Superior temporal gyrus (tissue), 1 donor: ENCODE measurements around the gene TP73.

ENCODE experiments used
- DNase-seq: peaks from one replicate; pipeline ENCODE4 v3.0.0-alpha.2; 2016; ENCODE audit errors: extremely low spot score

TP73 gene

DNA sequence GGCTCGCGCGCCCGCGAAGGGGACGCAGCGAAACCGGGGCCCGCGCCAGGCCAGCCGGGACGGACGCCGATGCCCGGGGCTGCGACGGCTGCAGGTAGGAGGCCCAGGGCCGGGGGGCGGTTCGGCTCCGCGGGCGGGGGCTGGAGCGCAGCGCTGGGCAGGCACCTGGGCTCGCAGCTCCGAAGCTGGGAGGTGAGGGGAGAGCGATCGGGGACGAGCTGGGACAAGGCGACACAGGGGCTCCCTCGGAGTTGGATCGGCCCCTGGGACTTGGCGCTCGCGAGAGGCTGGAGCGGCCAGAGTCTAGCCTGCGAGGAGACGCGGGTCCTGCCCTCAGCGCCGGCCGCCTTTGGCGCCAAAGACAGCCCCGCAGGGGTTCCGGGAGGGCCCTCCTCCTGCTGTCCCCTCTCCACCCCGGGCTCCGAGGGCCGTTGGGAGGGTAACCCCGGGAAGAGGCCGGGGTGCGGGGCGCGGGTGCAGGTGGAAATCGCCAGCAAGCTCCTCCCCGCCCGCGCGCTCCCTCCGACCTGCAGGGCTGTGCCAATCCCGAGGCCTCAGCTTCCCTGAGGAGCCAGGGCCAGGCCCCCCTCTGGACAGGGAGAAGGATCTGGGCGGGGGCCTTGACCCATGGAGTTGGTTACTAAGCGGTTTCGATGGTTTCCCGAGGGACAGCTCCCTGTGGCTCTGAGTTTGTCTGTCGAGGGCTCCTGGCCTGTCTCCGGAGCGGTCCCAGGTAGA lies 401 bp downstream of the TP73 start:
- DNase-seq = no peak

DNA sequence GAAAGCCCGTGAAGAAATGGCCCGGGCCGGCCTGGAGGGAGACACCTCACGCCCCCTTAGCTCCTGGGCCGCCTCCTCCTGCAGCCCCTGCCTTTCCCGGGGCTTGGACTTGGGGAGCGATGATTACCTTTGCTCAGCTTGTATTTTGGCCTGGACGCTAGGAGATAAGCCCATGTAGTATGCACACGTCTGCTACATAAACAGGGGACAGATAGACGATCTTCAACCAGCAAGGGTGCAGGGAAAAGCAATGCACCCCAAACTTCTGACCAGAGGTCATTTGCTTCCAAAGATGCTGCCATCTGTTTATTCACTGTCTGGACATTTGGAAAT lies 936 bp downstream of the TP73 start:
- no peak for DNase-seq

DNA sequence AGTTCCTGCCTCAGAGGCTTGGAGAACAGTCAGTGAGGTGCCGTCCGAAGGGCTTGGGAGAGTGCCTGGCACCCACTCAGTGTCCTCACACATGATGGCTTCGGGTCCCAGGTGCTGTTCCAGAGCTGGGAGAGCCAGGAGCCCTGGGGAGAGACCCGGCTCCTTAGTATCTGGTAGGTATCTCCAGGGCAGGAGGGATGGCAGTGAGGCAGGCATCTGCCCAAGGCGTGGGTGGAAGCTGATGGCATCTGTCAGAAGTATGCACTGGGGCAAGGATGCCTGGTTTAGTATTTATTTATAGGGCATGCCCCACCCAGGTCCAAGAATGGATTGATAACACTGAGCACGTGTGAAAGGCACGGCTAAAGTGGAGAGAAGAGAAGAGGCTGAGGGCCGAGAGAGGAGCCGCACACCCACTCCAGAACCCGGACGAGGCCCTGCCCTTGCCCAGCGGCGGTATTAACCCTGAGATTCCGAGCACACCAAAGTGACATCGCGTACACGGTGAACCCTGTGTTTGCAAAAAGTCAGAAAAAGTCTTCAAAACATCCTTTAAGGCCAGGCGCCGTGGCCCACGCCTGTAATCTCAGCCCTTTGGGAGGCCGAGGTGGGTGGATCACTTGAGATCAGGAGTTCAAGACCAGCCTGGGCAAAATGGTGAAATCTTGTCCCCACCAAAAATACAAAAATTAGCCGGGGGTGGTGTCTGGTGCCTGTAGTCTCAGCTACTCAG lies 2.4 kb downstream of the TP73 start:
- DNase-seq = no peak

DNA sequence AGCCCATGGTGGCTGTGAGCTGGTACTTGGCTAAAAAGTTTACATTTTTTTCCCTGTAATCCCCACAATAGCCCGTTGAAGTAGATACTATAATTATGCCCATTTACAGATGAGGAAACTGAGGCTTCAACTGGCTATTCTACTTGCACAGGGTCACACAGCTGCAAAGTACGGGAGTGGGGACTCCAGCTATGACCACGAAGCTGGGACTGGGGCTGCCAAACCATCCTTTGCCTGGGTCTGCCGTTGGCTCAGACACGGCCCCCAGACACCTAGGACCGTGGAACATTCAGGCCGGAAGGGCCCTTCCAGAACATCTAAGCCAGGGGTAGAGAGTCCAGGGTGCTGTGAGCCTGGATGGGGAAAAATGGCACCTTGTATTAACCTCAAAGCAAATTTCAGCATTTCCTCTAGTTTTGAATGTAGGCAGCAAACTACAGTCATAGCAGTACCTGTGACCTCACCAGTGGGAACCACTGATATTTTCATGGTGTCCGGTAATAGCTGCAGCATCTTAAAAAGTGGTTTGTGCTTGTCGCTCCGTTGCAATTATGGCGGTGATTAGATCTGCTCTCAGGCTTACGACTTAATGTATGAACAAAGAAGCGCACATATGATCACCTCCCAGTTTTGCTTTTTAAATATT lies 4.3 kb downstream of the TP73 start:
- no peak for DNase-seq

DNA sequence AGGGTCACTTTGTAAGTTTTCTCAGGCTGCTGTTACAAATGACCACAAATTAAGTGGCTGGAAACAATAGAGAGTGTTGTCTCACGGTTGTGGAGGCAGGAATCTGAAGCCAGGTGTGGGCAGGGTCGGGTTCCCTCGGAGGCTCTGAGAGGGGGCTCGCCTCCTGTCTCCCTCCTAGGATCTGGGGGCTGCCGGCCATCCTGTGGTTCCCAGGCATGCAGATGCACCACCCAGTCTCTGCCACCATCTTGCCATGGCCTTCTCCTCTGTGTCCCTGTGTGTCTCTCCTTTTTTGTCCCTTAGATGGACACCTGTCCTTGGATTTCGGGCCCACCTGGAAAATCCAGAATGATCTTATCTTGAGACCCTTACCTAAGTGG lies 4.8 kb downstream of the TP73 start:
- no peak for DNase-seq

DNA sequence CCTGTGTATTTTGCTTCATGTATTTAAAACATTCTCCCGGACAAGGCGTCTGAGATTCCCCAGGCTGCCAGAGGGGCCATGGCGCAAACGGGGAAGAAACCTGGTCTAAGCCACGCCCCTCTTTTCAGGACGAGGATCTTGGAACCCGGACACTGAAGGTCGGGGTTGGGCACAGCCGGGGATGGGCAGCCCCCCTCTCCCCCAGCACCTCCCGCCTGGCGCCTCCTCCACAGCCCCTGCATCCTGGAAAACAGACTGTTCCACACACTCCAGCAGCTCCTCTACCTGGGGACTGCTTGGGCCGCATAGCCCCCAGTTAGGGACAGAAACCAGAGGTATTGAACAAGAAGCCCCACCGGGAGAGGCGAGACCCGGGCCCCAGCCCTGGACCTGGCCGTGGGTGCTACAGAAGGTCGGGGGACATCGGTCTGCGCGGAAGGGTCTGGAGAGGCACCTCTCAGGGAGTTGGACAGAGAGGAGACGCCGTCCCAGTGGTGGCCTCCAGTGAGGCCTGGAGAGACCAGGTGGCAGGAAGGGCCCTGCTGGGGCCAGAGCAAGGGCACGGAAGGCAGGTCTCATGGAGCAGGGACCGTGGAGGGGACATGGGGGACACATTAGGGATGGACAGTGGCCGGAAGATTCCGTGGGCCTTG lies 5.4 kb downstream of the TP73 start:
- DNase-seq = no peak

DNA sequence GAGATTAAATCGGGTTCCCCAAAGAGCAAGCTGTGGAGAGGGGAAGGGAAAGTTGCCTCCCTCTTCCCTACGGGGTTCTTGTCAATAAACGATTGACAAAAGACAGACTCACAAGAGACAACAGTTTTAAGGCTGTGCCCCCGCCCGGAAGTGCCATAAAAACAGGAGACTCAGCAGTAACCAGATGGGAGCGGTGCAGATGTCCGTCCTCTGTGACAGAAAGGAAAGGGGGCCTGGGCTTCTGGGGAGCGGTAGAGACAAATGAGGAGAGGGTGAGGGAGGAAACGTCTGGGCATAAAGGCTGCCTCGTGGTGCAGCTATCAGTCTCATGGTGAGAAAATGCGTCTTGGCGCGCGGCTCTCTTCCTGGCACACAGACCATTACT lies 5.9 kb downstream of the TP73 start:
- no peak for DNase-seq

DNA sequence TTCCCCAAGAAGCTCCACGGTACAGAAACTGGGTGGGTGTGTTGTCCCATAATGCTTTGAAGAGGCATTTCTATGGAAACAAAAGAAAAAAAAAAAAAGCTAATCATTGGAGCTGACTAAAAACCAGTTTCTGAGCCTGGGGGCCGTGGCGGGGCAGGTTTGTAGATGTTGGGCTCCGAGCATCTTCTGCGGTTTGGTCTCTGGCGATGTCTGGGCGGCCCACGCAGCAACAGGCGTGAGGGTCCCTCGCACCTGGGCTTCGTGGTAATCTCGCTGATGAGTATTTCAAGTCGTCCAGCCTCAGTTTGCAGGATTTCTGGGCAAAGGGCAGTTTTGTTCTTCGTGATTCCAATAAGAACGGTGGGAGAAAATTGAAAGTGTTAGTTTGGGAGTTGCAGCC lies 6.8 kb downstream of the TP73 start:
- DNase-seq = no peak

DNA sequence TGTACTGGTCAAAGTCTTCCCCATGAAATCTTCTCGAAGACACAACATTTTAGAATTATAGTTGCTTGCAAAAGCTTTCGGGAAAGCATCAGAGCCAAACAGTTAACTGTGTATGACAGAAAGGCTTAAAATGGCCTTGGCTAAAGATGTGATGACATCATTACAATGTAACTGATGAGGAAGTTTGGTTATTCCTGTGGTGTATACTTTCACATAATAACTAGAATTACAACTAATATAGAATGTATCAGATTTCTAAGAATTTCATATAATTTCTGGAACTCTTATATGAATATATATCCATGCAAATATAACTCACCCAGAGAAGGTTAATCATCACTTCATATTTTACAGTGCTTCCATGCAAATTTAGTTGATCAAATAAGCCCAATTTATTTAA lies 8.4 kb downstream of the TP73 start:
- no peak for DNase-seq

DNA sequence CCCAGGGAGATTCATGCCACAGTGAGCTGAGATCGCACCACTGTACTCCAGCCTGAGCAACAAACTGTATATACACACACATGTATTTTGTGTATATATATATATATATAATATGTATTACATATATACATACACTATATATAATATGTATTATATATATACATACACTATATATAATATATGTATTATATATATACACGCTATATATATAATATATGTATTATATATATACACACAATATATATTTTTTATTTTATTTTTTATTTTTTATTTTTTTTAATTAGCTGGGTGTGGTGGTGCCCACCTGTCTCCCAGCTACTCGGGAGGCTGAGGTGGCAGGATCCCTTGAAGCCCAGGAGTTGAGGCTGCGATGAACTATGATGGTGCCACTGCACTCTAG lies 9.3 kb downstream of the TP73 start:
- no peak for DNase-seq

DNA sequence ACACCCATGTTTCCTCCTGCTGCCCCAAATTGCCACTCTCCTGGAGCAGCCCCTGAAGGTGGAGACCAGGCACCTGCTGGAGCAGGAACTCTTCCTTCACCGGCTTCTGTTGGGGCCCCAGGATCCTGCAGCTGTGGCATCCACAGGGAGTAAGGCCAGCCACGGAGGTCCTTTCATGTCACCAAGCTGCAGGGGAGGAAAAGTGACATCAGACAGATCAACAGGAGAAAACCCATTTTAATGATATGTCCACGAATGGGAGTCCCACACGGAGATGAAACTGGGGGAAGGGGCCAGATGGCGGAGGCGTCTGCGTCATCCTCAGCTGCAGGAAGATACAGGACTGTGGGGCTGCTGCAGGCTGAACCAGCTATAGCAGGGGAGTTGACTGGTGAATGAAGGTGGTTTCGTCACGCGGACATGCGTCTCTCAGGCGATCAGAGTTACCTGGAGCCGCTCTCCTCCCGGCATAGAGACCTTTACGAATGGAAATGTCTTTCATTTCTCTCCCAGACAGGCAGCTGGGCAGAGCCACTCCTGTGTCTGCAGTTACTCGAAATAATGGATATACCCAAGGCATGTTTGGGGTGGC lies 9.9 kb downstream of the TP73 start:
- DNase-seq = no peak

DNA sequence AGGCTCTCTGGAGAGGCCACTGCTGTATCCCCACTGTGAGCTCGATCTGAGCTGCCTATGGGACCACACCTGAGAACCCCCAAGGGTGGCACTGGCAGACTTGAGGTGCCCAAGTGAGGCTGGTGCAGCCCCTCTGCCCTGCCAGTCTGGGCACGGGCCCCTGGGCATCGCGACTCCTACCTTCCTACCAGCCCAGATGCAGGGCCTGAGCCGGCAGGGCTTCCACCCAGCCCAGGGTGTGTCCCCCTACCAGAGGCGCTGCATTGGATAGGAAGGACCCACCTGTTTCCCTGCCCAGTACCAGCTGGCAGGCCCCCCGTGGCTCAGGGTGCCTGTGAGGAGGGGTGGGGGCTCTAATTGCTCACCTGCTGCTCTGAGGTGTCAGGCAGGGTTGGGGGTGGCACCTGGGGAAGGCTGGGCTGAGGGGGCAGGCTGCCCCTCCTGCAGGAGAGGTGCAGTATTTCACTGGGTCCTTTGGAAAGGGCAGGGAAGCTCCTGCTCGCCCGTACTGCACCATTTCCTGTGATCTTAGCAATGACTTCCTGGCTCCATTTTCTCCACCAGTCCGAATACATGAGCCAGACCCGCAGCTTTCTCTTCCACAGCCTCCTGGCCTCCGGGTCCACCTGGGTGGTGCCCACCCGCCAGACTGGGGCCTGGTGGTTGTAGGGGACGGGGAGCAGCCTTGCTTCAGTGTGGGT lies 11.8 kb downstream of the TP73 start:
- DNase-seq = no peak

DNA sequence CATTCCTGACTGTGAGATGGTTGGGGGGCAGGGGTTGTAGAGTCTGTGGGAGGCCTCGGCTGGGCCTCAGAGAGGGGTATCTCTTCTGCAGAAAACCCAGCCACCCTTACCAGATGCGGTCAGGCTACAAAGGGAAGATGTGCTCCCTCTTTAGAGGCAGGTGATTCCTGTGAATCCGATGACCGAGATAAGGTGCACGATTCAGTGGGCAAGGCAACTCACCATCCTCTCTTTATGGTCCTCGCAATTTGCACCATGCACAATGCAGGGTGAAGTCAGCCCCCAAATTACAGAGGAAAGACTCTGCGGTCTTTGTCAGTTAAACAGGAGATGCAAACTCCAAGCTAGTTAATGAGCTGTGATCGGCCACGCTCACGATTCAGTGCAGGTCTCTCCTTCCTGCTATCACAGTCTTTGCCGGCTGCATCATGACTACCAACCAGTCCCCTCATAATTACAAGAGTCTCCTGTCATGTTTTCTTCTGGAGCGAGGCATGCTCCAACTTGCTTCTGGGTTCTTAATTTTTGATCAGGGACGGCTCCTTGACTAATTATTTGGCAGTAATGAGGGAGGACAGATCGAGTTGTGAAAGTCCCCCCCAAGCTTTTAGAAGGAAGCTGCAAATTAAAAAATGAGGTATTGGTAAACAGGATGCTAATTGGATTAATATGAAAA lies 12.5 kb downstream of the TP73 start:
- no peak for DNase-seq

DNA sequence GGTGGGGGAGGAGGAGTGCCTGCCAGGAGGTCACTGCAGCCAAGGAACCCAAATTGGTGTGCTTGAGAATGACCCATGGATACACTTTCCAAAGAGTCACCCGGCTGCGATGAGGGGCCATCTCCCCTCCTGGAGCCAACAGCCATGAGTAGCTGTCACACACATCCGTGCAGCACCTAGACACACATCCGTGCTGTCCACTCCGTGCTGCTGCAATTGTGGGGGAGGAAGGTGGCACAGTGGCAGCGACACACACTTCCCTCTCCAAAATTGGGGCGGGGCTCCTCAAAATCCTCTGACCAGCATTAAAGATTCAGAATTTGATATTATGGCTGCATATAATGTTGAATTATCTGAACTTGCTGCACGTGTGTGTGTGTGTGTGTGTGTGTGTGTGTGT lies 15.8 kb downstream of the TP73 start:
- DNase-seq = no peak

DNA sequence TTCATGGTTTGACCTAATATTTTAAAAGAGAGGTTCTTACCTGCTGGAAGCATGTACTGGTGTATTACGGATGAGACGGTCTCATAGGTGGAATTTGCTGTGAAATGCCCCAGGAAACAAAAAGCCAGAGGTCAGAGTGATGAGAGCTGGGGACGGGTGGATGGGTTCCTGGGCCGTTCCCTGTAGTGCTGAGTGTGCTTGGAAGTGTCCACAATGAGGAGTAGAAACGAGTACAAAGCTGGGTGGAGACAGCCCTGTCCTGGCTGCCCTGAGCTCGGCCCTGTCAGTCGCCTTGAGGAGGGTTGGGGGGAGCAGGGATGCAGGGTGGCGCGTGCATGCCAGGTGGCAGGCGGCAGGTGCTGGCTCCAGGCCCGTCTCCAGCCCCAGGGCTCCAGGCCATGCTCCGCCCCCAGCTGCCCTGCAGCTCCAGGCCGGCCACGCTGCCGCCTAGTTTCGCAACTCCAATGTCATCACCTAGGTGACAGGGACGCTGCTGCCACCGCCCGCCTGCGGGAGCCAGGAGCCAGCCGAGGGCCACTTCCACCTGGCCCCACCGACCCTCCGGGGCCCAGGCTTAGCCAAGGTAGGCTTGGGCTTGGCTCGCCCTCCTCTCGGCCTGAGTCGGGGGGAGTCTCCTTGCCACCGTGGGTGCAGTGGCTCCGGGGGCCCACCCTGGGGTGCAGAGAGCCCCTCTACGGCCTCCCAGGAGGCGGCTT lies 16.4 kb downstream of the TP73 start:
- DNase-seq = no peak

DNA sequence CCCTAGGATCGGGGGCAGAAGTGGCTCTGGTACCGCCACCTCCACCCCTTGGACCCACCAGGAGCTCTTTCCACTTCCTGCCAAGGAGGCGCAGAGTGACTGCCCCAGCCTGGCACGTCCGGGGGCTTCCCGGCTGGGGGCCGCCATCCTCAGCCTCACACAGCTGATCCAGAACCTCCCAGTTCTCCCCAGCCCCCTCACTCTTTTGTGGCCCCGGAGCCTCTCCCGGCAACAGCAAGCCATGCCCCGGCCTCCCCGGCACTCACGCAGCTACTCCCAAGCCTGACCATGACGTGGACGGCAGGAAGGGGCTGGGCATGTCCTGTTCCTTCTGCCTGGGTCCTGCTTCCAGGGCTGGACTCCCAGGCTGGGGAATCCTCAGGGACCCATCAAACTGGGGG lies 17.1 kb downstream of the TP73 start:
- DNase-seq = no peak

DNA sequence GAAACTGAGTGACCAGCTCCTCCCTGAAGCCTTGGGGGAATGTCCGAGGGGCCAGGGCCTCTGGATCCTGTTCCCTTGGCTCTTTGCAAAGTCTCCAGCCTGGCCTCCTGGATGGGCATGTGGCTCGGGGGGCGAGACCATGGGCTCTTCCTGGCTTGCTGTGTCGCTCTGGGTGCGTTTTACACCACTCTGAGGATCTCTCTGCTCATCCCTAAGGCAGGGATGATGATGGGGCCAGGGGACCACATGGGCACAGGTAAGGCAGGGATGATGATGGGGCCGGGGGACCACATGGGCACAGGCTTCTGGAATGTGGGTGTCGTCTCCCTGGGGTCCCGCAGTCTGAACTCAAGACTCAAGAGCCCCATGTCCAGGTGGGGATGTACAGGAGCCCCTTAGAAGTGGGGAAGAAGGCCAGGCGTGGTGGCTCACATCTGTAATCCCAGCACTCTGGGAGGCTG lies 17.7 kb downstream of the TP73 start:
- no peak for DNase-seq

DNA sequence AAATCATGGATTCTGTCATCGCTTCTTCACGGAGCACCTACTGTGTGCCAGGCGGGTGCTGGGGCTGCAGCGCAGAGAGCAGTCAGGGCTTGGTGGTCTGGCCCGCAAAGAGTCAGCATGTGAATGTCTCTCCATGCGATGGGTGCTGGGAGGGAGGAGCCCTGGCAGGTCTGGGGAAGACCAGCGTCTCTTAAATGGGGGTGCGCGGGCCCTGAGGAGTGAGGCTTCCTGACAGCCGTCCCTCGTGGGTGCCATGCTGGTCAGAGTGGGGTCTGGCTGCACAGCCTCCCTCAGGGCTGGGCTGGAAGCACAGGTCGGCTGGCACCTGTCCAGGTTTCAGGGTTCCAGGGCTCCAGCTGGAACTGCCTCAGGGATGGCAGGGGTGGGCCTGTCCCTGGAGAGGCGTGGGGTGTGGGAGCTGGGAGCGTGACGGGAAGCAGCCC lies 18.5 kb downstream of the TP73 start:
- DNase-seq = no peak

DNA sequence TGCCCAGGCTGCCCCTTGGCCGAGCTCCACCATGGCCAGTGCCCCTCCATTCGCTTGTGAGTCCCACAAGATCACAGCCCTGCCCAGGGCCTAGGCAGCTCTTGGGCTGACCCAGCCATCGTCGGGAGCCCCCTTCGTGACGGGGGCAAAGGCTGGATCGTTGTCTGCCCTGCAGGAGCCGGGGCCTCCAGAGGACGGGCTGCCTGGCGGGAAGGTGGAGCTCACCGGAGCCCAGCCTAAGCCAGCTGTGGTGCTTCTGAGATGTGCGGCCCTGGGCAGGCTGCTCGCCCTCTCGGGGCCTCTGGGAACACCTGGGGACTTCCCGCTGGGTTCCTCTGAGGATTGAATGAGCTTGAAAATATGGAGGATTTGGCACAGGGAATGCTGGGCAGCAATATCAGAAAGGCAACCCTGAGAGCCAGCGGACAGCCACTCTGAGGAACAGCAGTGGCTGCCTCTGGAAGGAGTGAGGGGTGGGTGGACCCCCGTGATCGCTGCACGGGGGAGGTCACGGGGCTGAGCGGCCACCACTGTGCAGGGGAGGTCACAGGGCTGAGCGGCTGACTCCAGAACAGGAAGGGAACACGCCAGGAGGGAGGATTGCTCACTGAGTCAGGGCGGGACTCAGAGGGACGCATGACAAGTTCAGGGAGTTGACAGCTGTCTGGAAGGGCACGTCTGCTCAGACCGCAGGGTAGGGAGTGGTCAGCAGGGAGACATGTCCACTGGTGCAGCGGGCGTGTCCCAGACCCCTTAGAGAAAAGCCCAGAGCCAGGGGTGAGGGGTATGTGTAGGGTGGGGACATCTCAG lies 19.3 kb downstream of the TP73 start:
- DNase-seq = no peak
